Thoracic aorta (tissue), 2 donors: ENCODE measurements around the gene DGCR2. TPM values are rescaled to one million over a fixed set of nuclear protein-coding genes. Genes with fewer than 3 reads are reported as not detected.

Experiments
- ATAC-seq: fragments of 150-250 bp; one replicate; pipeline ENCODE4 v1.8.0; 2017; ENCODE audit warnings: low read depth; ENCODE audit not compliant: insufficient number of reproducible peaks, low FRiP score
- DNase-seq: peaks from one replicate; pipeline ENCODE4 v3.0.0-alpha.2; 2020; ENCODE audit warnings: low spot score
- H3K27ac ChIP-seq, 2 donors: fragments of 200-600 bp; sonication (generic); 1 replicate in 1 of 2; 2 replicates in 1 of 2; pipeline ENCODE4 v1.5.1; 2016; ENCODE audit warnings: mild to moderate bottlenecking in 2 of 2, moderate library complexity in 2 of 2
- H3K27me3 ChIP-seq: fragments of 200-600 bp; sonication (generic); replicated peaks from 2 replicates; pipeline ENCODE4 v1.6.0; 2016; ENCODE audit warnings: mild to moderate bottlenecking; ENCODE audit not compliant: insufficient read depth
- H3K36me3 ChIP-seq: fragments of 200-600 bp; sonication (generic); one replicate; pipeline ENCODE4 v1.5.1; 2016
- H3K4me1 ChIP-seq, 2 donors: fragments of 200-600 bp; sonication (generic); 1 replicate in 1 of 2; 2 replicates in 1 of 2; pipeline versions ENCODE4 v1.5.1 to v1.6.0; 2016; ENCODE audit warnings: low read depth in 2 of 2, mild to moderate bottlenecking in 1 of 2; ENCODE audit not compliant: control insufficient read depth in 1 of 2
- H3K4me3 ChIP-seq: fragments of 200-600 bp; sonication (generic); 2 replicates; pipeline ENCODE4 v1.5.1; 2016; ENCODE audit warnings: mild to moderate bottlenecking
- H3K9me3 ChIP-seq: fragments of 200-600 bp; sonication (generic); 2 replicates; pipeline ENCODE4 v1.5.1; 2016
- total RNA-seq, 2 donors: library from RNA; depleted of rRNA; stranded (reverse); fragments of >200 nt; gene quantifications; one replicate each; pipeline versions ENCODE4 v1.1.0 to v1.2.3, GENCODE V29; 2016
- TF ChIP-seq, protein P1 (sequence below): fragments of 200-600 bp; sonication (generic); IDR thresholded peaks from one replicate; pipeline ENCODE4 v1.5.1; 2019; ENCODE audit warnings: antibody characterized with exemption

Gene DGCR2
- total RNA-seq, 2 donors from 2014 or later: 42.1 to 105 TPM

DNA sequence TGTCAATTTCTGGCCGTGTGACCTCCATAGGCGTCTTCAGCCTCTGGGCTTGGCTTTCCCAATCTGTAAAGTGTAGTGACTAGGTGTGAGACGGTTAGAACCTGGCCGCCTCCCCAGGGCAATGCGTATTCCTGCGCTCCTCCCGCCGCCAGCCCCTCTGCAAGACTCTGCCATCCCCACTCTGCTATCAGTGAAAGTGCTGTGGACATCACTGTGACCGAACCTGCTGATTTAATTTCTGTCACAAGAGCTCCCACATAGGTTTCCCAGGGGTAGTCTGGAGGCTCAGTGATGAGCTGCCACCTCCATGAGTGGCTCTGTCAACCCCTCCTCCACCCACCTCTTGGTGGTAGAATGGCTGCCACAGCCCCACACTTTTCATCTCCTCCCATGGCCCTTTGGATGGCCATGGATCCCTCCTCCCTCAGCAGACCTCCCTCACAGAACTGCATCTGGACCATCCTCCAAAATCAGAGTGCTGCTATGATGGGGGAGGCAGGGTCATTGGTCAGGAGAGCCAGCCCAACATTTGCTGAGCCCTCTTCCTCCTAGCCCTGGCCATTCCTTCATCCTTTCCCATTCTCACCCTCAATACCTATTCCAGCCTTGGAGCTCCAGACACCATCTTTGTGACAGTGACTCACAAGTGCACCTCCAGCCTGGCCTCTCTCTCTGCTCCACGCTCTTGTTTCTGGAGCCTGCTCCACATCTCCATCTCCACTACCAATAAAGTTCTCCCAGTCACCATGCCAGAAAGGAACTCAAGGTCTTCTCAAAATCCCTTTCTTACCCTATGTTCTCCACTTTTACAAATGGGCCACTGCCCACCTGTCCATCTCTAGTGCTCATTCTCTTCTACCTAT, 29.3 kb upstream of the DGCR2 start:
- Histone ChIP-seq H3K9me3 (no peaks in the 10 kb centered on the region), H3K36me3 (no peaks in the 10 kb centered on the region), H3K4me1 (peaks cover 3 to 9% of the 10 kb centered on the region in 2 donors), H3K4me3 (no peak overlapping the region), H3K27me3 (peaks cover 11% of the 10 kb centered on the region), H3K27ac (no peak overlapping the region)
- TF ChIP-seq, protein P1, sequence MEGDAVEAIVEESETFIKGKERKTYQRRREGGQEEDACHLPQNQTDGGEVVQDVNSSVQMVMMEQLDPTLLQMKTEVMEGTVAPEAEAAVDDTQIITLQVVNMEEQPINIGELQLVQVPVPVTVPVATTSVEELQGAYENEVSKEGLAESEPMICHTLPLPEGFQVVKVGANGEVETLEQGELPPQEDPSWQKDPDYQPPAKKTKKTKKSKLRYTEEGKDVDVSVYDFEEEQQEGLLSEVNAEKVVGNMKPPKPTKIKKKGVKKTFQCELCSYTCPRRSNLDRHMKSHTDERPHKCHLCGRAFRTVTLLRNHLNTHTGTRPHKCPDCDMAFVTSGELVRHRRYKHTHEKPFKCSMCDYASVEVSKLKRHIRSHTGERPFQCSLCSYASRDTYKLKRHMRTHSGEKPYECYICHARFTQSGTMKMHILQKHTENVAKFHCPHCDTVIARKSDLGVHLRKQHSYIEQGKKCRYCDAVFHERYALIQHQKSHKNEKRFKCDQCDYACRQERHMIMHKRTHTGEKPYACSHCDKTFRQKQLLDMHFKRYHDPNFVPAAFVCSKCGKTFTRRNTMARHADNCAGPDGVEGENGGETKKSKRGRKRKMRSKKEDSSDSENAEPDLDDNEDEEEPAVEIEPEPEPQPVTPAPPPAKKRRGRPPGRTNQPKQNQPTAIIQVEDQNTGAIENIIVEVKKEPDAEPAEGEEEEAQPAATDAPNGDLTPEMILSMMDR: no peak
- DNase-seq (no peak), ATAC-seq (no peak)

DNA sequence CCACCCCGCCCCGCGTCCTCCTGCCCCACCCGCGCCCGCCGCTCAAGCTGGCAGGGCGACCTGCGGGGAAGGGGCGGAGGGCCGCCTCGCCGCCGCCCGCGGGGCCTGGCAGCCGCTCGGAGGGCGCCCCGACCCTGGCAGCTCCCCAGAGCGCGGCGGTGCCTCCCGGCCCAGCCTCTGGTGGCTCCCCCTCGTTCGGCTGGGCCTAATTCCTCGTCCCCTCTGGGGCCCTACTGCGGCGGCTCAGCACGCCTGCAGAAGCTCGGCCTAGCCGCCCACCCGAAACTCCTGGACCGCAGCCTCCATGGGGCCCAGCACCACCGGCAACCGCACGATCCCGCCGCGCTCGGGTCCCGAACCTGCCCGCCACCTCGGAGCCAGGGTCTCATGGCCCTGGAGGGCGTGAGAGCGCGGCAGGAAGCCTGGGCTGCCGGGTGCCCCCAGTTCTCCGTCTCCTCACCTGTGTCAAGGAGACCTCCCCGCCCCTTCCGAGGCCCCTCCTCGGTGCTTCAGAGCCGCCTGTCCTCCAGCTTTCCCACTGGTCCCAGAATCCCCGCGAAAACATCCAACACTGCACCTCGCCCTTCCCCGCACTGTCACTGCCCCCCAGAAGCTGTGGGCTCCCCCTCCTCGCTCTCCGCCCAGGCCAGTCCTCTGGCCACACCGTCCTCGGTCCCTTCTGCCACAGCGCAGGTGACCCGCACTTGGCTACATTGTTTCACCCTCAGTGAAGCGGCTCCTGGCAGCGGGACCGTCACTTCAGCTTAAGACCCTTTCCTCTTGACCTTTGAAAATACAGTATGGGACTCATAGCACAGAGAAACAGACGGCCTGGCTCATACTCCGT, 28.5 kb upstream of the DGCR2 start:
- TF ChIP-seq, protein P1: no peak
- H3K4me1 ChIP-seq: peaks cover 3 to 9% of the 10 kb centered on the region in 2 donors
- ATAC-seq (no peak), DNase-seq (no peak)
- H3K27me3 ChIP-seq: peaks cover 11% of the 10 kb centered on the region
- no peak overlapping the region for H3K4me3 ChIP-seq
- no peaks in the 10 kb centered on the region for H3K36me3 ChIP-seq
- H3K9me3 ChIP-seq: no peaks in the 10 kb centered on the region
- H3K27ac ChIP-seq: no peak overlapping the region

DNA sequence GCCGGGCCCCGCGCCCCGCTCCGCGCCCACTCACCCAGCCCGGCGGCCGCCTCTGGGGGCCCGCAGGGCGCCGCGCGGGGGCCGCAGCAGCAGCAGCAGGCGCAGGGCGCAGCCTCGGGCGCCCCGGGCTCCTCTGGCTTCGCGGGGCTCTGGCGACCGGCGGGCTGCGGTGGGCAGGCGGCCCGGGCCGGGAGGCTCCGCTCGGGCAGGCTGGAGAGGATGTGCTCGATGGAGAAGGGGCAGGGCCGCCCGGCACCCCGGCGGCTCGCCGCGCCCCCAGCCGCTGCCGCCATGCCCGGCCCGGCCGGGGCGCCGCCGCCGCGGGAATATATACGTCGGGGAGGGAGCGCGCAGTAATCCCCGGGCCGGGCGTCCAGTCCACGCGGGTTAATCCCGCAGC, 27.8 kb upstream of the DGCR2 start, which contains the start of gene GSC2:
Gene GSC2 (minus strand): TSS at position 302 of the 400 bp plus-strand sequence. CDS start 9 bp downstream, at position 293.
- H3K27ac ChIP-seq: no peak within 1 kb of the TSS
- peak within 1 kb of the TSS; percentile 42 for H3K4me3 ChIP-seq
- peaks cover 11% of the 10 kb centered on the region for H3K27me3 ChIP-seq
- H3K4me1 ChIP-seq: peaks cover 3 to 9% of the 10 kb centered on the region in 2 donors
- DNase-seq: no peak
- no peak for ATAC-seq
- TF ChIP-seq, protein P1: no peak
- no peaks in the 10 kb centered on the region for H3K36me3 ChIP-seq
- H3K9me3 ChIP-seq: no peaks in the 10 kb centered on the region

DNA sequence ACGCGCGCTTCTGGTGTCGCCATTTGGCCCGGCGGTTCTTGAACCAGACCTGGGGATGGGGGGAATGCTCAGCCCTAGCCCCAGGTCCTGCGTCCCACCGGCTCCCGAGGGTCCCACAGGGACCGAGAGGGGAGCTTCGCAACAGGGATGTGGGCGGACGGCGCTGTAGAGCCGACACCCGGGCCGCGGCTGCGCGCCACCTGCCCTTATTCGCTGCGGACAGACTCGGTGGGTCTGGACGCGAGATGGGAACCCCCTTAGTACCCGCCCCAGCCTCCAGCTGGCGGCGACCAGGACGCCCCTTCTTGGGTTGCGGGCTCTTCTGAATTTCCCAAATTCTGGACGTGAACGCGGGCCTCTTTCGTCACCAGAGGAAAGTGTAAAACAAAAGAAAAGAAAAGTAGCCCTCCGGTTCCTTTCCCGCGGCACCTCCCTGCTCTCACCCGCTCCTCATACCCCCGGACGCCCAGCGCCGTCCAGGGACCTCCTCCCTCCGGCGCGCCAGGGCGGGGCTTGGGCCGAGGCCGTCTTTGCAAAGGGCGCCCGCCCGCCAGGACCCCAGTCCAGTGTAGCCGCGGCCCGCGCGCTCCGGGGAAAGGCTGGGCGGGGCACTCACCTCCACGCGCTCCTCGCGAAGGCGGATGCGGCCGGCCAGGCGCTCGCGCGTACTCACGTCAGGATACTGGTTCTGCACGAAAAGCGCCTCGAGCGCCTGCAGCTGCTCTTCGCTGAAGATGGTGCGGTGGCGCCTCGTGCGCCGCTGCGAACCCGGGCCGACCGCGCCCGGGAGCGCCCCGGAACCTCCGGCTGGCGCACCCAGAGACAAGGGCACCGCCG, 27.1 kb upstream of the DGCR2 start:
- H3K27me3 ChIP-seq: peaks cover 11% of the 10 kb centered on the region
- H3K4me1 ChIP-seq: peaks cover 3 to 9% of the 10 kb centered on the region in 2 donors
- ATAC-seq (no peak), DNase-seq (no peak)
- H3K9me3 ChIP-seq: no peaks in the 10 kb centered on the region
- no peak overlapping the region for H3K27ac ChIP-seq
- TF ChIP-seq, protein P1: no peak
- H3K36me3 ChIP-seq: no peaks in the 10 kb centered on the region
- peak overlapping the region; percentile 42 for H3K4me3 ChIP-seq
